Measurements from ENCODE around the gene FNDC10. TPM values are rescaled to one million over a fixed set of nuclear protein-coding genes. Genes with fewer than 3 reads are reported as not detected.
"Not testable (repeated sequence)": the region's sequence is repeated elsewhere in the genome, so short reads cannot be mapped to it uniquely, and the experiment has no call there.

Gene FNDC10
- total RNA-seq, 2 donors from 2014 or later, result 1.2 to 3.6 TPM

DNA sequence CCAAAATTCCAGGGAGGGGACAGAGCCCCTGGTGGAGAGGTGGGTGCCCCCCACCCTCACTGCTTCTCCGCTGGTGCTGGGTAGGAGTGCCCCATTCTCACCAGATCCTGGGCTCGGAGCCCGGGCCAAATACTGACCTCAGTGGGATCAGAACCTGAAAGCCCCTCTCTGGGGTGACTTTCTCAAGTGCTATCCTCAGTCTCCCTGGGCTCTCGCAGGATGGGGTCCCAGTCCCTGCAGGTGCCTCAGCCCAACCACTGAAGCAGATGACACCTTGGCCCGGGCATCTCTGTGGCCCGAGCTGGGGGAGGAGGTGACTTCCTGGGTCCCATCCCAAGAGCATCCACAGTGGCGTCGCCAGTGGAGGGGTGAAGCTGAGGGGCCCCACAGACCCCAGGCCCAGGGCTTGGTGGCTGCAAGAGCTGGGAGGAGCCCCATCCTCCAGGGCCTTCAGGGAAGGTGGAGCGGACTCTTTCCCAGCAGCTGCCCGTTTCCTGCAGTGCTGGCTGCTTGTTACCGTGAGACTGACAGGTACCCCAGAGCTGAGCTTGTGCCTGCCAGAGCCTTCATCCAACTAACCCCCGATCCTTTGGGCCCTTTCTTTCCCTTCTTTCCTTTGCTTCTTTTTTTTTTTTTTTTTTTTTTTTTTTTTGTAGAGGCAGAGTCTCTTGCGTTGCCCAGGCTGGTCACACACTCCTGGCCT lies 3.9 kb upstream of the FNDC10 start:
- peak; percentile 80 for DNase-seq (ENCODE audit: low spot score)
- intact Hi-C loops (cut with DNase I), result no loop called here

DNA sequence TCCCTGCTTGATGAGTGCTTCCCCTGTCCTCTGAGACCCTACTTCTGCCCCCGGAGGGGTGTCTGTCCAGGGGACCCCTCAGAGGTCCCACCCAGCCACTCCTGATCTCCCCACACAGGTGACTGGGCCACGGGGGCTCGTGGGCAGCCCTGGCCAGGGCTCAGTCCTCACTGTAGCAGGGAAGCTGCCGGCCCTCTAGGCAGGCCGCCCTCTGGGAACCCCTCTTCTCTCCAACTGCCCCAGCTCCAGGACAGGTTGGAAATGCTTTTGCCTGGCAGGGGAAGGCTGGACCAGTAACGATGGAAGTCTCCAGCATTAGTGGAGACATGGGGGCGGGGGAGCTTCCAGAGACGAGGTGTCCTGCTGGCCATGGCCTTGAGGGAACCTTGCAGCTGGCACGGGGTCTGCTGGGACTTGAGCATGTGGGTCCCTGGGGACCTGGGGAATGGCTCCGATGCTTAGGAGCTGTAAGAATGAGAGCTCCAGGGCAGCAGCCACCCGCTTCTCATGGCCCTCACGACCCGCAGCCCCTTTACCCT lies 3.1 kb upstream of the FNDC10 start:
- DNase-seq (ENCODE audit: low spot score), result no peak
- intact Hi-C loops (cut with DNase I), result no loop called here

DNA sequence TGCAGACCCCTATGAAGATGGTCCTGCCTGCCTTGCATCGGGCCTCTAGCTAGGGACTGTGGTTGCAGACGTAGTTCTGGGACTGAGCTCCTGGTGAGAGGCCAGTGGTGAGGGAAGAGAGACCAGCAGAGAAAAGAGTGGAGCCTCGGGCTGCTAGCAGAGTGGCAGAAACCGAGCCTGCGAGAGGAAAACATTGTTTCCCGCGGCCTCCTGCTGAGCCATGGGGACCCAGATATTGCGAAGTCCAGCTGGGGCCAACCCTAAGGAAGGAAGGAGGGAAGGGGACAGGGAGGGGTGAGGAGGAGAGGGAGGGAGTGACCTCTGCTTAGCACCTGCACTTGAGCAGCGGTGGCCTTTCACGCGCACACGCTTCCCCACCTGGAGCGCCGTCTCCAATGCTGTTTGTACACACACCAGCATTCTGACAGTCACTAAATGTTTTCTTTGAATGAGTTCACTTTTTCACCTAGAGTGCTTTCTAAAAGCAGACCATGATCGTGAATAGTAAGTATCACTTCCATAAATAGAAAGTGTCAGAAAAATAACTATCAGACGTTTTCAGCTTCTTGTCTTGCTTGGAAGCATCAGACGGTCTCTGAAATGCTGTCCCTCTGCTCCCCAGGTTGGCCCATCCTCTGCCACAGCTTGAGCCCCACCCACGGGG lies 2.5 kb upstream of the FNDC10 start:
- DNase-seq (ENCODE audit: low spot score), result no peak
- intact Hi-C loops (cut with DNase I), result no loop called here

DNA sequence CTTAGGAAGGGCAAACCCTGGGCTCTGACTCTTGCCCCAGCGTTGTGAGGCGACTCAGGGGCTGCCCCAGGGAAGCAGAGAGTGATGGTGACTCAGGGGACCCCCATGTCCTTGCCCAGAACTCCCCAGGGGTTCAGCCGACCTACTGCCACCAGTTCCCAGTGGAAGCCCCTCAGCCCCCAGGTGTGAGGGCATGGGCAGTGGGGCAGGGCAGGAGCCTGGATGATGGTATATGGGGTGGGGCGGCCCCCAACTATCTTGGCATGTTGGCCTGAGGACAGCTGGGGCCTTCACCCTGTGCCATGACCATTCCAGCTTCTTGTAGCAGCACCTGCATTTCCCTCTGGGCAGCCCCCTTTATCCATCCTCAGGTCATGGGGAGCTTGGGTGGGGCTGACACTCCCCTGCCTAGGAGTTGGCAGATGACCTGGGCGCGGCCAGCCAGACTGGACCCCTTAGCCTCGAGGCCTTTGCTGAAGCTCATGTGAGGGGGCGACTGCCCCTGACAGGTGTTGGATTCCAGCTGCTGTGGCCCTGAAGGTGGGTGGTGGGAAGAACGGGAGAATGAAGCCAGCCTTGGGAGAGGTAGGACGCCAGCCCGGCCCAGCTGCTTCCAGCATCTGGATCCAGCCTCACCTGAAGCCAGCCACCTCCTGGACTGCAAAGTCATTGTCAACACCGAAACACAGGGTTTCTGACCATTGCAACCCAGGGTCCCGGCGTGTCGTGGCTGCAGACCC lies 1.8 kb upstream of the FNDC10 start:
- intact Hi-C loops (cut with DNase I), result no loop called here
- no peak for DNase-seq (ENCODE audit: low spot score)

DNA sequence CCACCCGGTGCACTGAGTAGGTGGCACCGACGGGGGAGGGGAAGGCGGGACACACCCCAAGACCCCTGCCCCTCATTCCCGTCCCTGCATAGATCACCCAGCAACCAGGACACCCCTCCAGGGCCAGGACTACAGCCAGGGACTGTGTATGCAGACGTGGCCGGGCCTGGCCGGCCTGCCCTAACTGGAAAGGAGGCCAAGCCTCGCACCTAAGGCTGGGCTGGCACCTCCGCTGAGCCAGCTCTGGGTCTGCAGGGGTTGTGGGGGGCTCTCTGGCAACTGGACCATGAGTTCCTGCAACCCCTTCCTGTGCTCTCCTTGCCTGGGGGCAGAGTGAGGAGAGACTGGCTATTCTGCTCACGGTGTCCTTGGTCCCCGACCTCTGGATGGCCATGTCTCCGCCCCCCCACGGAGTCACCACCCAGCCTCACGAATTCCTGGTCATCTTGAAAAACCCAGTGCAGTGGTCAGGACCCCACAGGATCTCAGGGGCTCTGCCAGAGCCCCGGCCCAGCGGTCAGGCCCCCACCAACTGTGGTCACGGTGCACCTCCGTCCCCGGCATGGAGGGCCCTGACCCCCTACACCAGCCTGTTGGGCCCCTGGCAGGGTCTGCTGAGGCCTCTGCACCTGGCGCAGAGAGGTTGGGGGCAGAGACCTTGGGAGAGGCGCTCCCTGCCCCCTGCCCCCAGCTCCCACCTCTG lies 1.1 kb upstream of the FNDC10 start:
- no peak for DNase-seq (ENCODE audit: low spot score)
- intact Hi-C loops (cut with DNase I), result no loop called here

DNA sequence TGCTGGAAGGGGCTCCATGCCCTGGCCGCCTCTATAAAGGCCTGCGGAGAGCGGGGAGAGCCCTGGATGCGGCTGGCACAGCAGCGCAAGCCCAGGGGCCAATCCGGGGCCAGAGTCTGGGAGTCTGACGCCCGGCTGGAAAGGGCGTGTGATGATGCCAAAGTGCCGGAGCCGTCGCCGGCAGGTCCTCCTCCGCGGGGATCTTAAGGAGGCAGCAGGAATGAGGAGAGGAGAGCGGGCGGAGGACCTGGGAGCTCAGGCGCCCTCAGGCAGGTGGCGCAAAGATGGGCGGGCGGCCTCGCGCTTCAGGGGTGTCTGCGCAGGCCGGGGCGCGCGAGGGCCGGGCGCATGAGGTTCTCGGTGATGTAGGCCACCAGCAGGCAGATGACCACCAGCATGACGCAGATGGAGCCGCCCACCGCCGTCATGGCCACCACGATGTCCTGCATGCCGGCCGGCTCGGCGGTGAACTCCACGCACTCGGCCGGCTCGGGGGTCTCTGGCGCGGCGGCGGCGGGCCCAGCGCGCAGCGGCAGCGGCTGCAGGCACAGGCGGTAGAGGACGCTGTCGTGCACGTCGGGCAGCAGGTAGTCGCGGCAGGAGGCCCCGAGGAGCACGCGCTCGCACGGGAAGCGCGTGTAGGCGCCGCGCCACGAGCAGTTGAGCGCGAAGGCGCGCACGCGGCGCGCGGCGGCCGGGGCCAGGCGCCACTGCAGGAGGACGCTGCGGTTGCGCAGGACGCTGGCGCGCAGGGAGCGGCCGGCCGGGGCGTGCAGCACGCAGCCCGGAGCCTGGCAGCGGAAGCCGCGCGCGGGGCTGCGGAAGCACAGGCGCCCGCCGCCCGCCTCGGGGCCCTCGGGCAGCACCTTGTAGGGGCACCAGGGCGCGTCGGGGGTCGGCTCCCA lies 653 bp downstream of the FNDC10 start:
- intact Hi-C loops (cut with DNase I), result no loop called here
- no peak for DNase-seq (ENCODE audit: low spot score)

DNA sequence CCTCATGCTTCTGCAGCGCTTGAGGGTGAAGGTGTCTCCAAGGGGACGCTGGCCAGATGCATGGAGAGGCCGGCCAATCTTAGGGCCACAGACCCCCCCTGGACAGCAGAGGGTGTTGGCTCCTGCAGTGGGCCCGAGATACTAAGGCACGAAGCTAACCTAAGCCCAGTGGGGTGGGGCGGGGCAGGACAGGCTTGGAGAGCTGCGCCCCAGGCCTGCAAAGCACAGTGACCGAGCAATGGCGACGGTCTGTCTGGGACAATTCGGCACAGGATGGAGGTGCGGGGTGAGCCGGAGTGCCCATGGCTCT lies 1.3 kb downstream of the FNDC10 start:
- intact Hi-C loops (cut with DNase I), result no loop called here
- DNase-seq (ENCODE audit: low spot score), result no peak

DNA sequence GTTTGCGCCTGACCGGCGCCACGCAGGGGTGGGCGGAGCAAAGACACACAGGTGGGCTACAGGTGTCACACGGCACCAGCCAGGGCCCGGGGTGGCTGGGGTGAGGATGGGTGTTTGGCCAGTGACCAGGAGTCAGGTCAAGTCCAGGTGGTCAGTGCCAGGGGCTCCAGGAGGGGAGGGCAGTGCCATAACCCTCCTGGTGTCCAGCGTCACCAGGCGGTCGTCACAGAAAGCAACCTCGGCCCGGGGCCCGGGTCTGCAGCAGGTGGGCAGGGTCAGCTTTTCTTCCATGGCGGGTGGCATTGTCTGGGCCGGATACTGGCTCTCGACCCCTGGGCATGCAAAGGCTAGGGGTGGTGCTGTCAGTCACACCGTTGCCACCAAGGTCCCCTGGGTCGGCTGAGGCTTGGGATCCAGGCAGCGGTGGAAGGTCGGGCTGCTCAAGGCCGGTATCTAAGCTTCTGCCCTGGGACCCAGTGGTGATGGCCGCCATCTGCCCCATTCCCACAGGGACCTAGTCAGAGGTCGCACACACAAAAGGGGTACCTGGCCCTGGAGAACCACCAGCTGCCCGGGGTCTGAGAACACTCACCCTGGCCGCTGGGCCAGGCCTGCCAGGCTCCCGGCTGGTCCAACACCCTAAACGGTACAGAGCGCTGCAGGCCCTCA lies 1.8 kb downstream of the FNDC10 start:
- no peak for DNase-seq (ENCODE audit: low spot score)
- intact Hi-C loops (cut with DNase I), result no loop called here

DNA sequence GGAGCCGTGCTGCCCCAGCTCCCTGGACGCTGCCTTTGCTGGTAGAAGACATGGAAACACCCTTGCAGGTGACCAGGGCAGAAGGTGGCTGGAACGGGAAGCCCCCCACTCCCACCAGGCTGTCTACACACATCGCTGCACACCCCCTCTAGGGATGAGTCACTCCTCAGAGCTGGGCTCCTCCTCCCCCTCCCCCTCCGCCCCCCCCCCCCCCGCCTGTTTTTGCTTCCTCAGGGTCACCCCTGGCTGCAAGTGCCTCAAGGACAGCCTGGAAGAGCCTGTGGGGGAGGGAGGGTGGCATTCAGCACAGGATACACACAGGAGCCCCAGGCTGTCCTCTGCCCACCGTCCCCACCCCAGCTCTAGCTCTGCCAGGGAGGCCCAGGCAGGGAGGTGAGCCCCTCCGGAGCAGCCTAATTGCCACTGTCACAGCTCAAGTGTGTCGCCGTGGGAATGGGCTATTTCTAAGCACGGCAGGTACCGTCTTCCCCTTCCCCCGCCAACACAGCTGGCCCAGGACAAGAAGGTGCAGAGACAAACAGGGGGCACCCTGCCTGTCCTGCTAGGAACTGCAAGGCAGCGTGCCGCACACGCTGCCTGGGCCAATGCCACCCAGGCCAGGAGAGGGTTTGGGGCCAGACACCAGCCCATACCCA lies 2.5 kb downstream of the FNDC10 start:
- no peak for DNase-seq (ENCODE audit: low spot score)
- intact Hi-C loops (cut with DNase I), result no loop called here

DNA sequence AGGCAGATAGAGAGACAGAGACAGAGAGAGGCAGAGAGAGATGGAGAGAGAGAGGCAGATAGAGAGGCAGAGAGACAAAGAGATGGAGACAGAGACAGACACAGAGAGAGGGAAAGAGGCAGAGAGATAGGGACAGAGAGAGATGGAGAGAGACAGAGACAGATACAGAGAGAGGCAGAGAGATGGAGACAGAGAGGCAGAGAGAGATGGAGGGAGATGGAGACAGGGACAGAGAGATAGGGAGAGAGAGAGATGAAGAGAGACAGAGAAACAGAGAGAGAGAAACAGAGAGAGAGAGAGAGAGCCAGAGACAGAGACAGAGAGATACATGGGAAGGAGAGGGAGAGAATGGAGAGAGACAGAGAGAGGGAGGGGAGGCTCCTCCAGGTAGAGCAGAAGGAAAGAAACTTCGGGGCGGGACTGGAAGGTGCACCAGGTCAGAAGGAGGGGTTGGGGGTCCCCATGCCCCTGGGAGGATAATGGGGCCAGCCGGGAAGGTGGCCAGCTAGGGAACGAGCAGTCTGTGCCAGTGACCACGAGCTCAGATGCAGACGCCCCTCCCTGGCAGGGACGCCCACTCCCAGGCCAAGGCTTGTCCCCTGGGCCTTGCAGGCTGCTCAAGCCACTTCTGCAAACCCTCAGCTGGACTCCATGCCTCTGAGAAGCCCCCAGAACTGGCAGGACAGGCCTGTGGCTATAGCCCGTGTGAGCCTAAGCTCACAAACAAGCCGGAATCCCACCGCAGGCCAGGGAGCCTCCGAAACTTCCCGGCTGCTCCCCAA lies 3.3 kb downstream of the FNDC10 start:
- intact Hi-C loops (cut with DNase I), result no loop called here
- DNase-seq (ENCODE audit: low spot score), result no peak

DNA sequence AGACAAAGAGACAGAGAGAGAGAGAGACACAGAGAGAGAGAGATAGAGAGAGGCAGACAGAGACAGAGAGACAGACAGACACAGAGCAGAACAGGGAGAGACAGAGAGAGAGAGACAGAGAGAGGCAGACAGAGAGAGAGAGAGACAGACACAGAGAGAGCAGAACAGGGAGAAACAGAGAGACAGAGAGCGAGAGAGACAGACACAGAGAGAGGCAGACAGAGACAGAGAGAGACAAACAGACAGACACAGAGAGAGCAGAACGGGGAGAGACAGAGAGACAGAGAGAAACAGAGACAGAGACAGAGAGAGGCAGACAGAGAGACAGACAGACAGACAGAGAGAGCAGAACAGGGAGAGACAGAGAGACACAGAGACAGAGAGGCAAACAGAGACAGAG lies 4.6 kb downstream of the FNDC10 start:
- intact Hi-C loops (cut with DNase I); DNase-seq (ENCODE audit: low spot score): not testable (repeated sequence)

DNA sequence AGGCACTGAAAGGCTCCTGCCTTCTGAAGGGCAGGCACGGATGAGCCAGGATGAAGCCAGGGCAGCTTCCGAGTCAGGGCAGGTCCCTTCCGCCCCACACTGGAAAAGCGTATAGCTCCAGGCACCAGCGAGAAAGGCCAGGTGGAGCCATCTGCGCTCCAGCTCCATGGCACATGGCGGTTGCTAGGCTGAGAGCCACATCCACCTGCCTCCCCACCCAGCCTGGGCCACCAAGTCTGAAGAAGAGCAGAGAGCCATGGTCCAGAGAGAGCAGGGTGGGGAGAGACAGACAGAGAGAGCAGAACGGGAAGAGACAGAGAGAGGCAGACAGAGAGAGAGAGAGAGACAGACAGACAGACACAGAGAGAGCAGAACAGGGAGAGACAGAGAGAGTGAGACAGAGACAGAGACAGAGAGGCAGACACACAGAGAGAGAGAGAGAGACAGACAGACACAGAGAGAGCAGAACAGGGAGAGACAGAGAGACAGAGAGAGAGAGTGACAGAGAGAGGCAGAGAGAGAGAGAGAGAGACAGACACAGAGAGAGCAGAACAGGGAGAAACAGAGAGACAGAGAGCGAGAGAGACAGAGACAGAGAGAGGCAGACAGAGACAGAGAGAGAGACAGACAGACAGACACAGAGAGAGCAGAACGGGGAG lies 5.2 kb downstream of the FNDC10 start:
- intact Hi-C loops (cut with DNase I), result no loop called here
- no peak for DNase-seq (ENCODE audit: low spot score)

DNA sequence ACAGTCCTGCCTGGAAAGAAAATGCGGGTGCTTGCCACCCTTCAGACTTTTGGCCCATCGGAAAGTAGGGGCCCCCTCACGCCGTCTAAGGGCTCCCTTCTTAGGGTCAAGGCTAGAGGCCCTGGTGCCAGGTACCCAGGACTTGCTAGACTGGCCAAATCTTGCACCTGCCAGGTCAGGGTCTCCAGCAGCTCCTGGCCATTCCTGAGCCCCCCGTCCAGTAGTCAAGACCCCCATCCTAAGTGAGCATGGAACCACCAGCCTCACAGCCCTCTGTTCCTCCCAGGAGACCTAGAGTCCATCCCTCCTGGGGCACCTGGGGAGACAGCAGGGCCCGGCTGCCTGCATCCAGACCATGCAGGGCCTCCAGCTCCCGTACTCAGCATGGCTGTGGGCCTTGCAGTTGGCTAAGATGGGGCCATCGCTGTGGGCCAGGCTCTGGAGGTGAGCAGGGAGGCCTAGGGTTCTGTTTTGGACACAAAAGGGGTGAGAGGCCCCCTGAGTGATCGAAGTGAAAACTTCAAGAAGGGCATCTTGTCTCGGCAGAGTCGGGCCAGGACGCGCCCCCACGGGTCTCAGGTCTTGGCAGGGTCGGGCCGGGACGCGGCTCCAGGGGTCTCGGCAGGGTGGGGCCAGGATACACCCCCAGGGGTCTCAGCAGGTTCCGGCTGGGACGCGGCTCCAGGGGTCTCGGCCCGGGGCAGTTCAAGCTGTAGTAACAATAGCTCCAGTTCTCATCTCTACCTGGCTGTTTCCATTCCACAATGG lies 5.9 kb downstream of the FNDC10 start:
- no peak for DNase-seq (ENCODE audit: low spot score)
- intact Hi-C loops (cut with DNase I), result no loop called here

DNA sequence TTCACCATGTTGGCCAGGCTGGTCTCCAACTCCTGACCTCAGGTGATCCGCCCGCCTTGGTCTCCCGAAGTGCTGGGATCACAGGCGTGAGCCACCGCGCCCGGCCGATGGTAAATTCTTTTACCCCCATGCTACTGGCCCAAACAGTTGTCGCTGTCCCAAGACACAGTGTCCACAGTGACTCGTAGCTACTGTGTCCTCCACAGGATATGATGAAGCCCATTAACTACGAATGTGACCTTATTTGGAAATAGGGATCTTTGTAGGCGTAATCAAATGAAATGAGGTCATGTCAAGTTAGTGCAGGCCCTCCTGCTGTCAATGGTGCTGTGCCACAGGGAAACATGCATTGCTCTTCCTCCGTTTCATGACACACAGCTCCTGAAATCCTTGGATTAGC lies 8.5 kb downstream of the FNDC10 start:
- no peak for DNase-seq (ENCODE audit: low spot score)
- intact Hi-C loops (cut with DNase I), result no loop called here

DNA sequence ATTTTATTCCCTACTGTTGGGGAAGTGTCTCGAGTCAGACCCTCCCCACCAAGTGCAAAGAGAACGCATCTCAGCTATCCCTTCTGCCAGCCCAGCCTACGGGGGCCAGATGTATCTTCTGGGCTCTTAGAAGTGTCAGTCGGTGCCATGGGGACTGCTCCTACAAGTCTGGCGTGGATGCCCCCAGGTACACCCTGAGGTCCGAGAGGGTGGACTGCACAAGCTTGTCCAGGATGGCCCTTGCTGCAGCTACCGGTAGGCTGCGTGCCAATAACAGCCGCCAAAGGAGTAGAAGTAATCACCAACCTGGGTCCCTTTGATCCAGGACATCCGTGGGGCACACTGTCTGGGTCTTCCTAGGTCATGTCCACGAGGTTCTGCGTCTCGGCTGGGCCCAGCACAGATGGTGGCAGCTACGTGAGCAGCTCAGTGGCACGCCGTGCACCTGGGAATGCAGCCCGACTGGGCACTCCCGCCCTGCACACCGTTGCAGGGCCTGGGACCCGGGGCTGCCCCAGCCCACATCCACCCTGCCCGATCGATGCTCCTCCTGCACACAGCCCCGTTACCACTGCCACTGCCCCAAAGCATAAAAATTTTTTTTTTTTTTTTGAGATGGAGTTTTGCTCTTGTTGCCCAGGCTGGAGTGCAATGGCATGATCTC lies 16.5 kb downstream of the FNDC10 start:
- intact Hi-C loops (cut with DNase I), result no loop called here

More for the DNA sequence above, 16.5 kb downstream of the FNDC10 start:
- no peak for DNase-seq (ENCODE audit: low spot score)

Measured in posterior vena cava (tissue), 2 donors.